GM18511 (cell line): ENCODE results near the gene SHISAL1.

Experiments
- ATAC-seq: cut with Tn5 transposase; IDR thresholded peaks from one replicate; pipeline ENCODE4 v1.9.1; 2021; ENCODE audit warnings: mild to moderate bottlenecking, moderate library complexity; ENCODE audit not compliant: unreplicated experiment

SHISAL1 gene

GRCh38 chr22:44213489-44214043, 99.2 kb downstream of the SHISAL1 start:
- no peak for ATAC-seq

GRCh38 chr22:44212936-44213335, 99.8 kb downstream of the SHISAL1 start:
- ATAC-seq = no peak

- no peak for ATAC-seq
These were observed 100.5 kb downstream of the SHISAL1 start for GRCh38 chr22:44211946-44212930.

- ATAC-seq = no peak
These were observed 101.3 kb downstream of the SHISAL1 start for GRCh38 chr22:44211256-44211945.

GRCh38 chr22:44210722-44211121, 102.0 kb downstream of the SHISAL1 start:
- no peak for ATAC-seq

- no peak for ATAC-seq
These were observed 103.4 kb downstream of the SHISAL1 start for GRCh38 chr22:44209343-44209742.

GRCh38 chr22:44207981-44208317, 104.8 kb downstream of the SHISAL1 start:
- ATAC-seq = no peak

- ATAC-seq = no peak
These were observed 105.4 kb downstream of the SHISAL1 start for GRCh38 chr22:44207173-44207980.

- no peak for ATAC-seq
These were observed 106.1 kb downstream of the SHISAL1 start for GRCh38 chr22:44206696-44207095.

GRCh38 chr22:44206330-44206645, 106.5 kb downstream of the SHISAL1 start:
- ATAC-seq = no peak

- ATAC-seq = no peak
These were observed 107.0 kb downstream of the SHISAL1 start for GRCh38 chr22:44205516-44206329.

GRCh38 chr22:44204739-44205515, 107.8 kb downstream of the SHISAL1 start:
- no peak for ATAC-seq

GRCh38 chr22:44203203-44203602, 109.5 kb downstream of the SHISAL1 start:
- ATAC-seq = no peak

GRCh38 chr22:44202261-44202789, 110.4 kb downstream of the SHISAL1 start:
- ATAC-seq = no peak

GRCh38 chr22:44201665-44202064, 111.1 kb downstream of the SHISAL1 start:
- no peak for ATAC-seq

- no peak for ATAC-seq
These were observed 111.7 kb downstream of the SHISAL1 start for GRCh38 chr22:44200855-44201550.

GRCh38 chr22:44200451-44200850, 112.3 kb downstream of the SHISAL1 start:
- no peak for ATAC-seq

- no peak for ATAC-seq
These were observed 112.9 kb downstream of the SHISAL1 start for GRCh38 chr22:44199866-44200265.

GRCh38 chr22:44199164-44199563, 113.6 kb downstream of the SHISAL1 start:
- no peak for ATAC-seq
